Measurements from ENCODE around the gene KIRREL1.

Gene KIRREL1

DNA sequence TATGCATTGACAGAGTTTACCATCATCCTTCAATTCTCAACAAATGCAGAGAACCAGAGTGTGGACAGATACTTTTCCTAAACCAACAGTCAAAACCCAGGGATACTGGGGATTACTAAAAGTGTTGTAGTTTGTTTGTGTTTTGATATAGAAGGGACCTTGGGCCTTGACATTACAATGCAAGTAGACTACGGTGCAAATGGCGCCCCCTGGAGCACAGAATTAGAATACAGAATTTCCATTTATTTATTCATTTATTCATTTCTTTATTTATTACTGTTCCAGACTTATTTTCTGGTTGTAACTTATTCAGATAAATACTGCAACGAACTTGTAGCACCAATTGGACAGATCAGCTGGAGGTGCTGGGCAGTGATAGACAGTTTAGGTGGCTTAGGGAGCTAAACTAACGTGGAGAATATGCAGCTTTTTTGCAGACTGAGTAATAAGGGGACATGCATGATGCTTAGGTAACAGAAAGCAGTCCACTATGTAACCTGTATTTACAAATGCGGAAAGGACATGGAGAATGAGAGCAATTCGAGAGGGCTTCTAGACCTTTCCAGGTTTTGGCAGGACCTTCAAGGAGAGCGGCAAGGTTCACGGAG lies 42.6 kb downstream of the KIRREL1 start:
- FAIRE-seq (peak; percentile 16), DNase-seq (ENCODE audit: insufficient read length, low spot score) (no peak)
- TF ChIP-seq, protein P1, sequence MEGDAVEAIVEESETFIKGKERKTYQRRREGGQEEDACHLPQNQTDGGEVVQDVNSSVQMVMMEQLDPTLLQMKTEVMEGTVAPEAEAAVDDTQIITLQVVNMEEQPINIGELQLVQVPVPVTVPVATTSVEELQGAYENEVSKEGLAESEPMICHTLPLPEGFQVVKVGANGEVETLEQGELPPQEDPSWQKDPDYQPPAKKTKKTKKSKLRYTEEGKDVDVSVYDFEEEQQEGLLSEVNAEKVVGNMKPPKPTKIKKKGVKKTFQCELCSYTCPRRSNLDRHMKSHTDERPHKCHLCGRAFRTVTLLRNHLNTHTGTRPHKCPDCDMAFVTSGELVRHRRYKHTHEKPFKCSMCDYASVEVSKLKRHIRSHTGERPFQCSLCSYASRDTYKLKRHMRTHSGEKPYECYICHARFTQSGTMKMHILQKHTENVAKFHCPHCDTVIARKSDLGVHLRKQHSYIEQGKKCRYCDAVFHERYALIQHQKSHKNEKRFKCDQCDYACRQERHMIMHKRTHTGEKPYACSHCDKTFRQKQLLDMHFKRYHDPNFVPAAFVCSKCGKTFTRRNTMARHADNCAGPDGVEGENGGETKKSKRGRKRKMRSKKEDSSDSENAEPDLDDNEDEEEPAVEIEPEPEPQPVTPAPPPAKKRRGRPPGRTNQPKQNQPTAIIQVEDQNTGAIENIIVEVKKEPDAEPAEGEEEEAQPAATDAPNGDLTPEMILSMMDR (IDR thresholded peaks at IDR 0.05; ENCODE audit: insufficient read depth, missing control alignments): peak; percentile 81

GRCh38 chr1:158037008-158037865 lies 43.8 kb downstream of the KIRREL1 start:
- no peak for DNase-seq (ENCODE audit: insufficient read length, low spot score)
- FAIRE-seq: no peak
- TF ChIP-seq, protein P1 (IDR thresholded peaks at IDR 0.05; ENCODE audit: insufficient read depth, missing control alignments): no peak

DNA sequence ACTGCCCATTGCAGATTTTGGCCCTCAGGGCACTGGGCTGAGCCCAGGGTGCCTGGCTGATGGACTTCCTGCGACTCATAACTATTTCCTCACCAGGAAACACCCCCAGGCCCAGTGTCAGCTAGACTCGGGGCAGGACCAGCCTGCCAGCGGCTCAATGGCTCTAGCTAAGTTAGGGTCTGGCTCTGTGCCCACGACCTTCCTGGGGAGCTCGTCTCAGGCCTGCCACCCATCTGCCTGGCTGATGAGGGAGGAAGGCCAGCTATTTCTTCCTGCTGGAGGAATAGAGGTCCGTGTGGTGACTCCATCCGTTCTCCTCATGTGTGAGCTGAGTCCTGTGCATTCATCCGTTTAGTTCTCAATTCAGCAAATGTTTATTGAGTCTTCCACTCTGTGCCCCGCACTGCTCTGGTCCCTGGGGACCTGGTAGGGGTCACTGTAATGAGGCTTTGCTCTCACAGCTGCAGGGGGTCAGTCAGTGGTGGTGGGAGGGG lies 44.5 kb downstream of the KIRREL1 start:
- TF ChIP-seq, protein P1 (IDR thresholded peaks at IDR 0.05; ENCODE audit: insufficient read depth, missing control alignments): no peak
- no peak for DNase-seq (ENCODE audit: insufficient read length, low spot score)
- FAIRE-seq: no peak

DNA sequence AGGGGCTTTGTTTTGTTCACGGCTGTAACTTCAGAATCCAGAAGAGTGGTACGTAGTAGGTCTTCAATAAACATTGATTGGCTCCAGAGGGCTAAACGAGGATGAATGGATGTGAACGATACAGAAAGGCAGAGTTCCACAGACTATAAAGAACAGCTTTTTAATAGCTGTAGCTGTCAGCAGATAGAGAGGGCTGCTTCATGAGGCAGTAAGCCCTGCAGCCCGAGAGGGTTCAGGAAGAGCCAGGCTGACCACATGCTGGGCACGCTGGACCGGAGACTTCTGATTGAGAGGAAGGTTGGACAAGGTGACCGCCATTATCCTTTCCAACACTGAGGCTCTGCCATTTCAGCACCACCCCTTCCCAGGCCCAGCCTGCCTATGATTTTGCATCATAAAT lies 45.3 kb downstream of the KIRREL1 start:
- TF ChIP-seq, protein P1 (IDR thresholded peaks at IDR 0.05; ENCODE audit: insufficient read depth, missing control alignments): no peak
- FAIRE-seq (no peak), DNase-seq (ENCODE audit: insufficient read length, low spot score) (no peak)

DNA sequence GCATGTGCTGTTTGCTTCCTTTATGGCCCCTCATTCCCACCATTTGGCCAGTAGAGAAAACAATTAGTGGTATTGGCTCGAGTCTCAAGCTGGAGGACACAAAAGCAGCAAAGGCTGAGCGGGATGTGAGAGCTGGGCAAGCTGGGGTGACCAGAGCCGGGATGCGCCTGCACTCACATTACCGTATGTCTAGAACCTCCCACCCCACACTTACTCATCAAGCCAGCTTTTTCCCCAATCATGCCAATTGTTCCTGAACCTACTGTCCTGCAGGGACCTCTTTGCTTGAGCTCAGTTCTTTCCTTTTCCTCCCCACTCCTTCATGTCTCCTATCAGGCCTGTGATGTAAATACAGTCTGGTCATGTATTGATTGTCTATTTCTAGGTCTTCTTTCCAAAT lies 45.9 kb downstream of the KIRREL1 start:
- DNase-seq (ENCODE audit: insufficient read length, low spot score) (no peak), FAIRE-seq (no peak)
- TF ChIP-seq, protein P1 (IDR thresholded peaks at IDR 0.05; ENCODE audit: insufficient read depth, missing control alignments): no peak

- DNase-seq (ENCODE audit: insufficient read length, low spot score) (no peak), FAIRE-seq (no peak)
- TF ChIP-seq, protein P1 (IDR thresholded peaks at IDR 0.05; ENCODE audit: insufficient read depth, missing control alignments): no peak
Measured at GRCh38 chr1:158040323-158040722, 46.9 kb downstream of the KIRREL1 start.

GRCh38 chr1:158043232-158043631 lies 49.8 kb downstream of the KIRREL1 start:
- TF ChIP-seq, protein P1 (IDR thresholded peaks at IDR 0.05; ENCODE audit: insufficient read depth, missing control alignments): no peak
- no peak for DNase-seq (ENCODE audit: insufficient read length, low spot score)
- no peak for FAIRE-seq
